Measurements from ENCODE around the gene BMPER.

The BMPER gene

GRCh38 chr7:33873981-33874750, 31.2 kb upstream of the BMPER start:
- no peak for TF ChIP-seq SIN3A (IDR thresholded peaks at IDR 0.05; ENCODE audit: borderline replicate concordance, insufficient read depth, low read length)
- TF ChIP-seq, protein P1, sequence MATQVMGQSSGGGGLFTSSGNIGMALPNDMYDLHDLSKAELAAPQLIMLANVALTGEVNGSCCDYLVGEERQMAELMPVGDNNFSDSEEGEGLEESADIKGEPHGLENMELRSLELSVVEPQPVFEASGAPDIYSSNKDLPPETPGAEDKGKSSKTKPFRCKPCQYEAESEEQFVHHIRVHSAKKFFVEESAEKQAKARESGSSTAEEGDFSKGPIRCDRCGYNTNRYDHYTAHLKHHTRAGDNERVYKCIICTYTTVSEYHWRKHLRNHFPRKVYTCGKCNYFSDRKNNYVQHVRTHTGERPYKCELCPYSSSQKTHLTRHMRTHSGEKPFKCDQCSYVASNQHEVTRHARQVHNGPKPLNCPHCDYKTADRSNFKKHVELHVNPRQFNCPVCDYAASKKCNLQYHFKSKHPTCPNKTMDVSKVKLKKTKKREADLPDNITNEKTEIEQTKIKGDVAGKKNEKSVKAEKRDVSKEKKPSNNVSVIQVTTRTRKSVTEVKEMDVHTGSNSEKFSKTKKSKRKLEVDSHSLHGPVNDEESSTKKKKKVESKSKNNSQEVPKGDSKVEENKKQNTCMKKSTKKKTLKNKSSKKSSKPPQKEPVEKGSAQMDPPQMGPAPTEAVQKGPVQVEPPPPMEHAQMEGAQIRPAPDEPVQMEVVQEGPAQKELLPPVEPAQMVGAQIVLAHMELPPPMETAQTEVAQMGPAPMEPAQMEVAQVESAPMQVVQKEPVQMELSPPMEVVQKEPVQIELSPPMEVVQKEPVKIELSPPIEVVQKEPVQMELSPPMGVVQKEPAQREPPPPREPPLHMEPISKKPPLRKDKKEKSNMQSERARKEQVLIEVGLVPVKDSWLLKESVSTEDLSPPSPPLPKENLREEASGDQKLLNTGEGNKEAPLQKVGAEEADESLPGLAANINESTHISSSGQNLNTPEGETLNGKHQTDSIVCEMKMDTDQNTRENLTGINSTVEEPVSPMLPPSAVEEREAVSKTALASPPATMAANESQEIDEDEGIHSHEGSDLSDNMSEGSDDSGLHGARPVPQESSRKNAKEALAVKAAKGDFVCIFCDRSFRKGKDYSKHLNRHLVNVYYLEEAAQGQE (IDR thresholded peaks at IDR 0.05; ENCODE audit: insufficient read depth in 1 of 2, low read depth in 2 of 2, low read length in 2 of 2): no peak
- TF ChIP-seq FOXP2 (optimal IDR thresholded peaks at IDR 0.05; ENCODE audit: borderline replicate concordance, extremely low read depth, extremely low read length, insufficient read depth): no peak
- TF ChIP-seq POLR2AphosphoS5 (IDR thresholded peaks at IDR 0.05; ENCODE audit: low read depth, low read length): no peak
- TF ChIP-seq TAF1 (IDR thresholded peaks at IDR 0.05; ENCODE audit: borderline replicate concordance, insufficient read depth, low read length): no peak

- TF ChIP-seq SIN3A (IDR thresholded peaks at IDR 0.05; ENCODE audit: borderline replicate concordance, insufficient read depth, low read length): no peak
- TF ChIP-seq TAF1 (IDR thresholded peaks at IDR 0.05; ENCODE audit: borderline replicate concordance, insufficient read depth, low read length): no peak
- TF ChIP-seq, protein P1 (IDR thresholded peaks at IDR 0.05; ENCODE audit: insufficient read depth in 1 of 2, low read depth in 2 of 2, low read length in 2 of 2): no peak
- no peak for TF ChIP-seq FOXP2 (optimal IDR thresholded peaks at IDR 0.05; ENCODE audit: borderline replicate concordance, extremely low read depth, extremely low read length, insufficient read depth)
- TF ChIP-seq POLR2AphosphoS5 (IDR thresholded peaks at IDR 0.05; ENCODE audit: low read depth, low read length): no peak
These were observed 30.4 kb upstream of the BMPER start for GRCh38 chr7:33874943-33875342.

DNA sequence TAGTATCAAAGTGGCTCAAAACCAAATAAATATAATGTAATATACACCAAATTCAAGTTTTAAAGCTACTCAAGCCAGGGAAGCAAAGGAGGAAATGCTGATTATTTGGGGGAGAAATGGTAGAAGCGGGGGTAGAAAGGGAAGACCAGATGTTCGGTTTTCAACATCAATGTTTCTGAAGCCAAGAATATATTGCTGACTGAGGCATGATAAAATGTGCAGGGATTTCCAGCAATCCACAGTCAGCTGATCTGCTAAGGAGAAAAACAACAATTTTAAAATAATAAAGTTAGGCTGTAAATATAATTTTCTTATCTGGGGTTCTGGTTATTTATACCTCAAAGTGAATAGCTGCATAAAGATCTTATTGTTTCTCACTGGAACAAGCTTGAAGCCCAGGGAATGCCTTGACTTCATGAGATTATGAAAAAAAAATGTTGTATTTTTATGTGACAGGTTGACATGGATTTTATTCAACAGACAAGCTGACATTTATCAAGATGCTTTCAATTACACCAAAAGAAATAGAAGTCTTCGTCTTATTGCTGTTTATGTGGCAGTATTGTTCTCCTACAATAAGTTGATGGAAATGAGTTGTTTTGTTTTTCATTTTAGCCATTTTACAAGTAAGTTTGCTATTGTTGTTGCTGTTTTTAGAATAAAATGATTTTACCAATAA, 28.6 kb upstream of the BMPER start:
- TF ChIP-seq SIN3A (IDR thresholded peaks at IDR 0.05; ENCODE audit: borderline replicate concordance, insufficient read depth, low read length) (no peak), POLR2AphosphoS5 (IDR thresholded peaks at IDR 0.05; ENCODE audit: low read depth, low read length) (no peak), TAF1 (IDR thresholded peaks at IDR 0.05; ENCODE audit: borderline replicate concordance, insufficient read depth, low read length) (no peak), FOXP2 (optimal IDR thresholded peaks at IDR 0.05; ENCODE audit: borderline replicate concordance, extremely low read depth, extremely low read length, insufficient read depth) (no peak)
- TF ChIP-seq, protein P1 (IDR thresholded peaks at IDR 0.05; ENCODE audit: insufficient read depth in 1 of 2, low read depth in 2 of 2, low read length in 2 of 2): no peak

DNA sequence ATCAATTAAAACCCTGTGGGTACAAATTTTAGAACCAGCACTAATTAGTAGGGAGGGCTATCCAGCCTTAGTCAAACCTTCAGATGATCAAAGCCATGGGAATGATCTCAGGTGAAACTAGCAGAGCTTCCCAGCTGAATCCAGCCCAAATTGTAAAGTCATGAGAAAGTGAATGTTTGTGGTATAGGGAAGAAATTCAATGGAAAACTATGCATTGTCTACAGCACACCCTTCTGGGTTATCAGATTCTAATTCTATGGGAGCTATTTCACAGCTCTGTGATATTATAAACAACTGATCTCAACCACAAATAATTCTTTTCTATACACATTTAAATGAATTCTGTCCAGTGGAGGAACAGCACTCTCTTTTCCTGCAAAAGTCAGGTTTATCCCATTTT, 24.6 kb upstream of the BMPER start:
- no peak for TF ChIP-seq SIN3A (IDR thresholded peaks at IDR 0.05; ENCODE audit: borderline replicate concordance, insufficient read depth, low read length)
- TF ChIP-seq POLR2AphosphoS5 (IDR thresholded peaks at IDR 0.05; ENCODE audit: low read depth, low read length): no peak

- TF ChIP-seq, protein P1 (IDR thresholded peaks at IDR 0.05; ENCODE audit: insufficient read depth in 1 of 2, low read depth in 2 of 2, low read length in 2 of 2): no peak
- TF ChIP-seq FOXP2 (optimal IDR thresholded peaks at IDR 0.05; ENCODE audit: borderline replicate concordance, extremely low read depth, extremely low read length, insufficient read depth) (no peak), TAF1 (IDR thresholded peaks at IDR 0.05; ENCODE audit: borderline replicate concordance, insufficient read depth, low read length) (no peak), POLR2AphosphoS5 (IDR thresholded peaks at IDR 0.05; ENCODE audit: low read depth, low read length) (no peak), SIN3A (IDR thresholded peaks at IDR 0.05; ENCODE audit: borderline replicate concordance, insufficient read depth, low read length) (no peak)
These were observed 24.0 kb upstream of the BMPER start for GRCh38 chr7:33881316-33881715.
